Natural killer cell (primary cell): ENCODE measurements around the gene DSCAML1. TPM values are rescaled to one million over a fixed set of nuclear protein-coding genes. Genes with fewer than 3 reads are reported as not detected.

Experiments used
- ATAC-seq, 3 donors: fragments of 150-1000 bp in 2 of 3; fragments of 200-7000 bp in 1 of 3; cut with Tn5 transposase; 1 replicate in 1 of 3; 2 replicates in 2 of 3; pipeline ENCODE4 v1.10.0; 2021; ENCODE audit warnings: mild to moderate bottlenecking in 2 of 3, moderate library complexity in 2 of 3
- DNase-seq, 2 donors: peaks; one replicate each; pipeline versions ENCODE4 v3.0.0 to v3.0.0-alpha.2; 2013 to 2021; ENCODE audit warnings: mixed read lengths in 1 of 2
- H3K27ac ChIP-seq: one replicate; pipeline ENCODE4 v1.5.1; 2013; ENCODE audit warnings: mild to moderate bottlenecking, low read length
- H3K27me3 ChIP-seq: one replicate; pipeline ENCODE4 v1.6.1; 2013; ENCODE audit warnings: low read length; ENCODE audit not compliant: control insufficient read depth, insufficient read depth
- H3K36me3 ChIP-seq: one replicate; pipeline ENCODE4 v1.6.1; 2013; ENCODE audit warnings: low read length; ENCODE audit not compliant: control insufficient read depth, insufficient read depth
- H3K4me1 ChIP-seq: one replicate; pipeline ENCODE4 v1.6.1; 2013; ENCODE audit warnings: low read length; ENCODE audit not compliant: control insufficient read depth, insufficient read depth
- H3K4me3 ChIP-seq: one replicate; pipeline ENCODE4 v1.5.1; 2013; ENCODE audit warnings: low read length
- H3K9me3 ChIP-seq: one replicate; pipeline ENCODE4 v1.6.1; 2013; ENCODE audit warnings: low read length; ENCODE audit not compliant: control insufficient read depth, insufficient read depth
- H3K27ac Mint-ChIP-seq, 2 donors: one replicate each; pipeline ENCODE4 v1.8.0; 2022; ENCODE audit warnings: mild to moderate bottlenecking in 2 of 2, mixed read lengths in 2 of 2, moderate library complexity in 1 of 2
- H3K27me3 Mint-ChIP-seq, 2 donors: one replicate each; pipeline ENCODE4 v1.8.0; 2022; ENCODE audit warnings: low read depth in 2 of 2, mixed read lengths in 2 of 2
- H3K36me3 Mint-ChIP-seq: one replicate; pipeline ENCODE4 v1.8.0; 2022; ENCODE audit warnings: mixed read lengths
- H3K4me1 Mint-ChIP-seq, 2 donors: one replicate each; pipeline ENCODE4 v1.8.0; 2022; ENCODE audit warnings: mixed read lengths in 2 of 2
- H3K4me3 Mint-ChIP-seq: one replicate; pipeline ENCODE4 v1.8.0; 2022; ENCODE audit warnings: mild to moderate bottlenecking, moderate library complexity, mixed read lengths
- H3K9me3 Mint-ChIP-seq, 2 donors: one replicate each; pipeline ENCODE4 v1.8.0; 2022; ENCODE audit warnings: mixed read lengths in 2 of 2
- CTCF ChIP-seq: fragments of 200-600 bp; IDR thresholded peaks from one replicate; pipeline ENCODE4 v1.8.0; 2022; ENCODE audit warnings: antibody characterized with exemption
- WGBS: methylation state at CpG from one replicate; pipeline ENCODE4 v1.1.7; 2013; ENCODE audit warnings: missing lambda C conversion rate; ENCODE audit not compliant: insufficient coverage; 5-methylcytosine and 5-hydroxymethylcytosine counted together
- intact Hi-C: fragments of 100-400 bp; cut with micrococcal nuclease; formaldehyde crosslinking; loops from one replicate; pipeline ENCODE4 v1.14.2; 2022
- total RNA-seq, 4 donors: library from RNA; stranded (reverse); fragments of 120-200 nt in 1 of 4; gene quantifications; one replicate each; pipeline versions ENCODE4 v1.2.3 to v1.2.4, GENCODE V29; 2013 to 2022

The DSCAML1 gene
- total RNA-seq, 3 donors from 2014 or later (not counting 1 experiment from before 2014, with no cell fraction given): 0.66 TPM; not detected in 2

GRCh38 chr11:117551761-117552343, 245.2 kb downstream of the DSCAML1 start:
- H3K9me3 Mint-ChIP-seq: no peaks in the 10 kb centered on the region
- Histone ChIP-seq H3K27ac (no peak overlapping the region), H3K4me3 (no peak overlapping the region), H3K36me3 (no peaks in the 10 kb centered on the region), H3K4me1 (no peaks in the 10 kb centered on the region), H3K27me3 (no peaks in the 10 kb centered on the region), H3K9me3 (no peaks in the 10 kb centered on the region)
- no peak overlapping the region for H3K4me3 Mint-ChIP-seq
- intact Hi-C loops: no loop called here
- TF ChIP-seq CTCF: no peak
- no peaks in the 10 kb centered on the region for H3K4me1 Mint-ChIP-seq
- no peak for DNase-seq
- peaks cover 11 to 25% of the 10 kb centered on the region in 2 donors for H3K27me3 Mint-ChIP-seq
- no peaks in the 10 kb centered on the region for H3K36me3 Mint-ChIP-seq
- no peak overlapping the region for H3K27ac Mint-ChIP-seq
- 87% methylated on average over 12 of the region's 12 CpGs for WGBS
- no peak for ATAC-seq

GRCh38 chr11:117550466-117550865, 246.6 kb downstream of the DSCAML1 start:
- peaks cover 11 to 25% of the 10 kb centered on the region in 2 donors for H3K27me3 Mint-ChIP-seq
- DNase-seq (no peak), ATAC-seq (no peak)
- H3K27ac ChIP-seq: no peak overlapping the region
- no peaks in the 10 kb centered on the region for H3K4me1 ChIP-seq
- intact Hi-C loops: no loop called here
- H3K9me3 Mint-ChIP-seq: no peaks in the 10 kb centered on the region
- H3K36me3 Mint-ChIP-seq: no peaks in the 10 kb centered on the region
- no peak for TF ChIP-seq CTCF
- no peaks in the 10 kb centered on the region for H3K9me3 ChIP-seq
- H3K27me3 ChIP-seq: no peaks in the 10 kb centered on the region
- WGBS: 90% methylated on average over 7 of the region's 7 CpGs
- H3K36me3 ChIP-seq: no peaks in the 10 kb centered on the region
- no peak overlapping the region for H3K27ac Mint-ChIP-seq
- no peak overlapping the region for H3K4me3 Mint-ChIP-seq
- no peak overlapping the region for H3K4me3 ChIP-seq
- no peaks in the 10 kb centered on the region for H3K4me1 Mint-ChIP-seq

- Histone ChIP-seq H3K4me3 (no peak overlapping the region), H3K27ac (no peak overlapping the region), H3K9me3 (no peaks in the 10 kb centered on the region), H3K27me3 (no peaks in the 10 kb centered on the region), H3K36me3 (no peaks in the 10 kb centered on the region), H3K4me1 (no peaks in the 10 kb centered on the region)
- Mint-ChIP-seq H3K36me3 (no peaks in the 10 kb centered on the region), H3K27me3 (peaks cover 4 to 17% of the 10 kb centered on the region in 2 donors), H3K4me3 (no peak overlapping the region), H3K27ac (no peak overlapping the region), H3K9me3 (no peaks in the 10 kb centered on the region), H3K4me1 (no peaks in the 10 kb centered on the region)
- DNase-seq (no peak), ATAC-seq (no peak)
- WGBS: 93% methylated on average over 9 of the region's 9 CpGs
- no peak for TF ChIP-seq CTCF
- intact Hi-C loops: no loop called here
Measured at GRCh38 chr11:117549417-117549816, 247.6 kb downstream of the DSCAML1 start.

- Mint-ChIP-seq H3K4me3 (no peak overlapping the region), H3K9me3 (no peaks in the 10 kb centered on the region), H3K27me3 (peaks cover 4 to 17% of the 10 kb centered on the region in 2 donors), H3K4me1 (no peaks in the 10 kb centered on the region), H3K27ac (no peak overlapping the region), H3K36me3 (no peaks in the 10 kb centered on the region)
- Histone ChIP-seq H3K4me1 (no peaks in the 10 kb centered on the region), H3K27me3 (no peaks in the 10 kb centered on the region), H3K9me3 (no peaks in the 10 kb centered on the region), H3K27ac (no peak overlapping the region), H3K36me3 (no peaks in the 10 kb centered on the region), H3K4me3 (no peak overlapping the region)
- ATAC-seq (no peak), DNase-seq (no peak)
- intact Hi-C loops: no loop called here
- TF ChIP-seq CTCF: no peak
- WGBS: 69% methylated on average over 3 of the region's 3 CpGs
Measured at GRCh38 chr11:117548876-117549275, 248.1 kb downstream of the DSCAML1 start.
